Kidney tubule cell (primary cell): ENCODE results near the gene LASP1.

Experiments
- DNase-seq: peaks from one replicate; pipeline ENCODE4 v3.0.0-alpha.2; 2018; ENCODE audit warnings: low spot score

The LASP1 gene

DNA sequence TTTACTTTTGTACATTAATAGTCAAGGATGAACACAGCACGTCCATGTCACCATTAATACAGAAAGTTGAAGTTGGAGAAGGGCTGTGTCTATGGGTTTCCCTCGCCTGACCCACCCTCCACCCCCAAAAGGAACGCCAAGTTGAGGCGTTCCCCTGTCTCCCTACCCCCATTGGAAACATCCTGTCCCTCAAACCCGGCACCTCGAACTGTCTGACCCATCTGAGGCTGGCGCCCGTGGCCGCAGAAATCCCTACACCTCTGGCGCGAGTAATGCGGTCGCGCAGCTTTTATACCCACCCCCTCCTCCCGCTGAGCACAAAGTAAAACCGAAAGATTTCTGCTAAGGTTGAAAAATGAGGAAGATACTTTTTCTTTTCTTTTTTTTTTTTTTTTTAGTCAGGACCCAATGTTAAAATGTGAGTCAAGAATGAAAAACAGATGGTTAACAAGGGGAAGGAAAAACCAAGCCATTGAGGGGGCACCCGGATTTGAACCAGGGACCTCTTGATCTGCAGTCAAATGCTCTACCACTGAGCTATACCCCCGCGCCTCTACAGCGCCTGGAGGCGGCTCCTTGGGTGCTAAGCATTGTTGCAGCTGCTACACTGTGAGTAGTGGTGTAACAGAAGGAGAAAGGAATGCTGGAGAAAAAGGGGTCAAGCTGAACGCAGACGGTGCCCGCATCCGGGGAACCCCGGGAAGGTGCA lies 887 bp upstream of the LASP1 start:
- DNase-seq, result peak; percentile 91

DNA sequence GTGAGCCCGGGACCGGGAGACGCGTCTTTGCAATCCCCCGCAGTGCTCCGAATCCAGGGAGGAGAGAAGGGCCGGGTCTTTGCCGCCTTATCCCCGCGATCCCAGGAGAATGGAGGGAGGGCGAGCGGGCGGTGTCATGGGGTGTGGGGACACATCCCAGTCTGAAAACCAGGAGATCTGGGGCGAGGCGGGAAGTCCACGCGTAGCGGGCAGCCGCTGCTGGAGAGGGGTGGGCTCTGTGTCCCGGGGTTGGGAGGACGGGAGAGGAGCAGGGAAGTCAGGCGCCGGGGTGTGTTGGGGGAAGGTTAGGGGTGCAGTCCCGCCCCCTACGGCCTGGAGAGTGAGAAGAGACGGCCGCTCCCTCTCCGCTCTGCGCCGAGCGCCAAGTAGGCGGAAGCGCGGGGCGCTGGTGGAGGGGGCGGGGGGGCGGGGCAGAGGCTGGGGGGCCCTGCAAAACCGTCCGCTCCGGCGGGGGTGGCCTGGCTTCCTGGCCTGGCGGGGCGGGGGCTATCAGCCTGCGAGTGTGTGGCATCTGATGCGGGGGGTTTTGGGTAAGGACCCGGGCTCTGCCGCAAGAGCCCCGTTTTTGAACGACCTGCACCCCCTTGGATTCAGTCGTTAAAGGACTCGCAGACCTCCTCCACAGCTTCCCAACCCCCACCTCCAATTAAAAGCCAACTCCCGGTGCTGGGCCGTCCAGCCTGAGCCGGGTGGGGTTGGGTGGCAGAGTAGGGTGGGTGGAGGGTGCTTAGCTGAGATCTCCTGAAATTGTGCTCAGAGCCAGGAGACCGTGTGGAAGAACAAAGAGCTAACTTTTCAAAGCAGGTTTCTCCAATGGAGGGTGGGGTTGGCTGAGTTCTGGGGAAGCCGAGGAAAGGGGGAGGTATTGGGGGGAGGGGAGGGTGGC lies 654 bp downstream of the LASP1 start:
- DNase-seq, result peak; percentile 61

DNA sequence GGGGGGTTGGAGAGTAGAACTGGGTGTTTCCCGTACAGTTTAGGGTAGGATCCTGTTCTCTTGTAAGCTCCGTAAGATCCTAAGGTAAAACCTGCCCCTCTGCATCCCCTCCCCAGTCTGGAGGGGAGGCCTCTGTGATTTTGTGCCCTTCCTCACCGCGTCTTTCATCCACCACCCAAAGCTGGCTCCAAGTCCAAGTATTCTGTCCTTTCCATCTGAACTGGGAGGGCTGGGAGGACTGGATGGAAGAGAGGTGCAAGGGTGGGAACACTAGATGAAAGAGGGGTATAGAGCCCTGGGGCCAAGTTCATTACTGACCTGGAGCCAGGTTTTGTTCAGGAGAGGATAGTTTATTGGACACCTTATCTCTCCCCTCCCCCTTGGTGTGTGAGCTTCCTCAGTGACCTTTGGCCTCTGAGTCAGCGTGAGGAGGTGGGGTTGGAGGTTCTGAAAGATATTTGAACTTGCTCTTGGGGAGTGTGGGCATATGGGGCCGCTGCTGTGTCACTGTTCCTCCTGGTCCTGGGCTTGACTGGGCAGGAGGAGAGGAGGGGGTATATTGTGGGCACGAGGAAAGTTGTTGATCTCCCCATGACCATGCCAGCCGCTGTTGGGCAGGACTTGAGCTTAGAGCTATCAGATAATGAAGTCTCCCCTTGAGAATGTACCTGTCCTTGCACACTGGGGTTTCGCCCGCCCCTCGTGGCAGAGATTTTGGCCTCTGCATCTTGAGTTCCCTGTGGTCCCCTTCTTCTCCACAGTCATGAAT lies 1.6 kb downstream of the LASP1 start:
- peak; percentile 90 for DNase-seq

DNA sequence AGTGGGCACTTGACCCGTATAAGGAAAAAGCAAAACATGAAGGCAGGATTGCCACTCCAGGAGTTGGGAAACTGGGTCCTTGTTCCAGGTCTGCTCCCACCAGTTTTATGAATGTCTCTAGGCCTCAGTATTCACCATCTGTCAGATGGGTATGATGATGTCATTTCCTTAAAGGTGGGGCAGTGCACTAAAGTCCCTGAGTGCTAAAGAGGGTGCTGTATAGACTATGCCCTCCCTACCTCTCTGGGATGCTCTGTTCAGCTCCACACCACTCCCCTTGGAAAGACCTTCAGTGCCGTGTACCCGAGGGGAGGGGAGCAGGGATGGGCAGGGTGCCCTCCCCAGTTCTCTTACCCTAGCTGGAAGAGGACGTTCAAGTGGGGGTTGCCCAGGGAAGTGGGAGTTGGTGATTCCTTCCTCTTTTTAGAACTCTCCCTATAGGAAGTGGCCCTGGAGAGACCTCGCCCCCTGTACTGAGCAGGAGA lies 2.2 kb downstream of the LASP1 start:
- no peak for DNase-seq

DNA sequence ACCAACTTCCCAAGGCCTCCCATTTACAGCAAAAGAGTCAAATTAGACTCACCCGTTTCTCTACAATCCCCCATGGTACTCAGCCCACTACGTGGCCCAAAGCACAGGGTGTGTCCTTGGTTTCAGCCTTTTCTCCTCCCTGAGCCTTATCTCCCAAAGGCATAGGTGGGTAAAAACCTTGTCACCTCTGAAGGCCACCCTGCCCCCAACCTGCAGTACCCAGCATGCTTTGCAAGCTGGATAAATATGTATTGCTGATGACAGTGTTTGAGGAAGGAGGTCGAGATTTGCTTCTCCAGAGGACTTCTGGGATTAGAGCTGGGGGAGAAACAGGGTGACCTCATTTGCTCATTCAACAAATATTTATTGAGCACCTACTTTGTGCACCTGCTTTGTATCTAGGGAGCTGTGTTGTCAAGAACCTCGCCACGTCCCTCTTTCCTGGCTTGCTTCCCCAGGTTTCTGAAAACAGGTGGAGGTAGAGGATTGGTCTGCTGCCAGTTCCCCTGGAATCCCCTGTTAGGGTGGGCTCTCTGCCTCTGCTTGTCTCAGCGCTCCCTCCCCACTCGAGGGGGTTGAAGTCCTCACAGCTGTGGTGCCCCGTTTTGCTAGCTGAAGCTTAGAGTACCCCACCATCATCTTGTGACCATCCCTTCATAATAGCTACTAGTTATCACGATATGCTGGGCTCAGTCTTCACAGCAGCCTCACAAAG lies 3.0 kb downstream of the LASP1 start:
- DNase-seq, result peak; percentile 57

DNA sequence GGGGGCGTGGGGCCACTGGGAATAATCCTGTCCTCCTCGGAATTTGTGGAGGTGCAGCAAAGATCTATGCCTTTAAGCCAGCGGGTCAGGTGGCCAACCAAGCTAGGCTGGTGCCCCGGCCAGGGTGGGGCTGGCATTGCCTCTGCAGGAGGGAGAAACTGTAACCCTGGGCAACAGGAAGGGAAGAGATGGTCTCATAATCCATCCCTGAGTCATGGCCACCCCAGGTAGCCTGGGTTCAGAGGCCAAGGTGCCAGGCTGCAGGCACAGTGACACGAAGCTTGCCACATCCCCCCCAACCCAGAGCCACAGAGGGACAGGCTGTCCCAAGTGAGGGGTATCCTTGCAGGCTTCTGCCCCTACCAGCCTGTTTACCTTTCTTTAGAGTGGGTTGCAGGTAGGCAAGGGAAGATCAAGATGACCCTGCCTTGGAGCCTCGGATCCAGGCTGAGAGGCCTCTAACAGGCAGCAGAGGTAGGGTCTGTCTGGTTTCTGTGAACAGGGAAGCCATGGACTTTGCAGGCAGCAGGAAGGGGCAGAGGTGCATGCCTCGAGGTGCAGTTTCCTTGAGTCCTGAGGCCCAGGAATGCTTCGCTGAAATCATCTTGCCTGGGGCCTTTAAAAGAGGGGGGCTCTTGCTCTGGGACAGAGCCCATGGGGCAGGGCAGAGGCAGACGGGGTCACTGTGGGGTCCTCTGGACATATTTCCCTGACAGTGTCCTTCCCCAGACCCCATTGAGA lies 4.0 kb downstream of the LASP1 start:
- peak; percentile 86 for DNase-seq

DNA sequence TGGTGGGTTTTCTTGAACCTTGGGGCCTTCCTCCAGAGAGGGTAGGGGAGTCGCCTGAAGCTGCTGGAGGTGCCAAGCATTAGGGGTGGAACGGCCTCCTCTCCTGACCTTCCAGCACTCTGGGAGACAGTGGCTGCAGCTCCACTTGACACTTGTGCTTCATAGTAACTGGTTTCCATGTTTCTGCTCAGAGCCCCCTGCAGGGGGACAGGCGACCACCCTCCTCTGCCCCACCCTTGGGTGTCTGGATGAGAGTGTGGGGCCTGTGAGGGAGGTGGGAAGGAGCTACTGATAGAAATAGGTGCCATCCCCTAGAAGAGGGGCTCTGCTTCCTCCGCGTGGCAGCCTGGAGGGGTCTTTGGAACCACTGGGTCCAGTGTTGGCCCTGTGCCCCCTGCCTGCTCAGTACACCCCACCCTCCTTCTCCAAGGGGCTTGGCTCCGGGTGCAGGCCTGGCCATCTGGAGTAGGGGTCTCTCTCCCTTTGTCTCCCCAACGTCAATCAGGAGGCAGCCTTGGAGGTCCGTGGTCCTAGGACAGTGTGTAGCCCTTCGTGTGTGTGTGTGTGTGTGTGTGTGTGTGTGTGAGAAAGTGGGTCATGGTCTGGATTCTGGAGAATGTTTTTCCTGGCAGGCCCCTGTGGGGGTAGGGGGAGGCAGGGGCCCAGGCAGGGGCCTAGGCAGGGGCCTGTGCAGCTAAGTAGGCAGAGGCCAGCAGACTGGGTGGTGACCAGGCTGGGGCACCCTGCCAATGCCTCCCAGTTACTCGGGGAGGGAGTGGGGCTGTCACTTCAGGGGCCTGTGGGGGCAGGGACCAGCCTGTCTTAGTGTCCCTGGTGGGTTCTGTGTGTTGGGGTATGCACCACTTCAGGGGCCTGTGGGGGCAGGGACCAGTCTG lies 4.9 kb downstream of the LASP1 start:
- no peak for DNase-seq

DNA sequence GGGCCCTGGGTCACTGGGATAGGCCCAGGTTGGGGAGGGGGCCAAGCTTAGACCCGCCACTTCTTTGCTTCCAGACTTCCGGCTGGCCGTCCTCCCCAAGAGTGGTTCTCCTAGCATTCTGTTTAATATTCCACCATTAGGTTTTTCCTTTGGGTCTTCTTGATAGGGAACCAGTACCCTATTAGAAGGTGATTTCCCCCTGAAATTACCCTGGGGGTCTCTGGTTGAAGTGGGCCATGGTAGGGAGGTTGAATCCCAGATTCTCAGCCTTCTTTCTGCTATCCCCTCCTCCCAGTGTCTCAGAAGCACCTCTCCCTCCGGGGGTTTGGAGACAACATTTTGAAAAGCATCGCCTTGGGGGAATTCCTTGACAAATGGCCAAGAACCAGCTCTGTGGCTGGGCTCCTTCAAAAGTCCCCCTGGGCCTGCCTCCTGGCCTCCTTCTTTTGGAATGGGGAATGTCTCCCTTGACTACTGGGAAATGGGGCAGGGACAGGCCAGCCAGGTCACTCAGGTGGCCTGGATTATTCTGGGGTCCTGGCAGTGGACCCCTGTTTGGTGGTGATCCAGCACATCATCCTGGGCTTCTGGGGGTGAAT lies 5.7 kb downstream of the LASP1 start:
- no peak for DNase-seq

DNA sequence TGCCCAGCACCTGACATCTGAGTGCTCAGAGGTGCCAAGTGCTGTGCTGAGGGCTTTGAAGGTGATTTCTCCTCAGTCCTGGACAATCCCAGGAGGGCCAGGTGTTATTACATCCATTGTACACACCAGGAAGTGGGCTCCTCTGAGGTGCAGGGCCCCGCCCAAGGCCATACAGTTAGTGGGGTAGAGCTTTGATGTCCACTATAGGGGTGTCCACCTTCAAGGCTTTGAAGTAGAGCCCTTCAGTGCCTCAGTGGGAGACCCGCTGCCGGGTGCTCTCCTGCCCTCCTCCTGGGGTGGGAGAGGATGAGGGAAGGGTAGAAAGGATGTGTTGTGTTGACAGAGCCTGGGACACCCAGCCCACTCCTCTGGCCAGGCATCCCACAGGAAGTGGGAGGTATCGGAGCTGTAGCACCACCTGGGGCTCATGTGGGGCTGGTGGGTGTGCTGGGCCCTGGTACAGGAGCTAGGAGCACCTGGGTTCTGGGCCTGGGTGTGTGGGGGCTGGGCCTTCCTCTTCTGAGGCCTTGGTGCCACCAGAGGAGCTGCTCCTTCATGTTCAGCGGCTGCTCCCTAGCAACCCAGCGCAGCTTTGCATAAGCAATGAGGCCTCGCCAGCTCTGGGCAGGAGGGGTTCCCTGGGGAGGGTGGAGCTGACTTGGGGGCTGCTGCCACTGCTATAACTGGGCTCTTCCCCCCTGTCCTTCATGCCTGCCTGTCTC lies 7.4 kb downstream of the LASP1 start:
- no peak for DNase-seq

DNA sequence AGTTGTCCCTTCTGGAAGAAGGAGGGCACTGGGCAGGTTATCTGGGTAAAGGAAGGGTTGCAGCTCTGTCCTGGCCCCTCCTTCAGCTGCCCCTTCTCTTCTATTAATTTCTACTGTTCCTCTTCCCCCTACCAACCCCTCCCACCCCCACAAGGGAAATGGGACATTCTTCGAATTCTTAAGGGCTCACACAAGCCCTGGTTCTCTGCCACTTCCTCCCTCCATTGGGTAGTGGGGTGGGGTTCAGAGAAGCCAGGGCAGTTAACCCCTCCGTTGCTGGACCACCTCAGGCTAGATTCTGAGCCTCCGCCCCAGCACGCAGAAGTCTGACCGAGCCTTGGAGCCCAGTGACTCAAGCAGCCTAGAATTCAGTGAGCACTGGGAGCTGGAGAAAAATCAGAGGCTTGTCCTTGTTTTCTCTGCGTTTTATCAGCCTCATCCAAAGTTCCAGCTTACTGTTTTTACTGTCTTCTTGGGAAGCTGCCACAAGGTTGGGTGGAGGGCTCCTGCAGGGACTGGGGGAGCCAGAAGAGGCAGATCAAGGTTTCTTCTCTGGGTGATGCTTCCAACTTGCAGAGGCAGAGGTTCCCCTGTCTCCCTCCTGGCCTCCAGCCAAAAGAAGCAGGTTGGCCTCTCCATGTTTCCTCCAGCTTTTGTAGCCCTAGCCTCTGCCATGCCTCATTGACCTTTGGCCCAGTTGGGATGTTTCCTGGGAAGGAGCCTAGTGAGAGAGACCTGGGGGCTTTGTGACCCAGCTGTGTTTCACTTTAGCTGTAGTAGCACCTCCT lies 10.2 kb downstream of the LASP1 start:
- peak; percentile 95 for DNase-seq

DNA sequence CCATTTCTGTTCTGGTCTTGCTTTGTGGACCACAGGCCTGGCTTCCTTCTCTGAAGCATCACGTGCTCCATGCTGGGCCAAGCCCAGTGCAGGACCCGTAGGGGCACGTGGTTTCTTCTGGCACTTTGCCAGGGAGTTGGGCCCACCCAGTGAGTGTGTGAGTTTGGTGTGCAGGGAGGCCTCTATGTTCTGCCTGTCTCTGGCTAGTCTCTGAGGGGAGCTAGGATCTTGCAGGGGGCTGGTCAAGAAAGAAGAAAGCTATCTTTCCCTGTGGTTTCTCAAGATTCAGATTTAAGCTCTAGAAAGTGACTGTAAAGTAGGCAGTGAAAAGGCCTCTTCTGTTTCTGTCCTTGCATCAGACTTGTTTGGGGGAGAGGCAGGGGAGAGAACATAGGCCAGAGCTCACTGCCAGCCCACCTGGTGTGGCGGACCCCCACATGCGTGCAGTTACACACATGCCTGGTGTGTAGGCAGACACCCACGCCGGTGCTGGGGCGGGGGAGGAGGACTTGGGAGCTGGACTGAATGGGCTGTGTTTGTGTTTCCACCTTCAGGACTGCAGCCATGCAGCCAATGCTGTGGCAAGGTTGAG lies 11.8 kb downstream of the LASP1 start:
- DNase-seq, result peak; percentile 55

DNA sequence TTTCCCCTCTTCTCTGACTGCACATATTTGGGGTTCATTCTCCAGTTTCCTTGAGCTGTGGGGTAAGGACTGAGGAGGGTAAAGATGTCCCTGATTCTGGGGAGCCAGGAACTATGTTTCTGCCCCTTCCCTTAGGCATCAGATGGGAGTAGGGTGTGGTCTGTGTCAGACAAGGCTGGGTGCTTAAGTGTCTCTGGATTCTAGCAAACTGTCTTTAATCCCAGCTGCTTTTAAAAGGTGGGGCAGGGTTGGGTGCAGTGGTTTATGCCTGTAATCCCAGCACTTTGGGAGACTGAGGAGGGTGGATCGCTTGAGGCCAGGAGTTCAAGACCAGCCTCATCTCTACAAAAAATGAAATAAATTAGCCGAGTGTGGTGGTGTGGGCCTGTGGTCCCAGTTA lies 13.0 kb downstream of the LASP1 start:
- DNase-seq, result no peak

DNA sequence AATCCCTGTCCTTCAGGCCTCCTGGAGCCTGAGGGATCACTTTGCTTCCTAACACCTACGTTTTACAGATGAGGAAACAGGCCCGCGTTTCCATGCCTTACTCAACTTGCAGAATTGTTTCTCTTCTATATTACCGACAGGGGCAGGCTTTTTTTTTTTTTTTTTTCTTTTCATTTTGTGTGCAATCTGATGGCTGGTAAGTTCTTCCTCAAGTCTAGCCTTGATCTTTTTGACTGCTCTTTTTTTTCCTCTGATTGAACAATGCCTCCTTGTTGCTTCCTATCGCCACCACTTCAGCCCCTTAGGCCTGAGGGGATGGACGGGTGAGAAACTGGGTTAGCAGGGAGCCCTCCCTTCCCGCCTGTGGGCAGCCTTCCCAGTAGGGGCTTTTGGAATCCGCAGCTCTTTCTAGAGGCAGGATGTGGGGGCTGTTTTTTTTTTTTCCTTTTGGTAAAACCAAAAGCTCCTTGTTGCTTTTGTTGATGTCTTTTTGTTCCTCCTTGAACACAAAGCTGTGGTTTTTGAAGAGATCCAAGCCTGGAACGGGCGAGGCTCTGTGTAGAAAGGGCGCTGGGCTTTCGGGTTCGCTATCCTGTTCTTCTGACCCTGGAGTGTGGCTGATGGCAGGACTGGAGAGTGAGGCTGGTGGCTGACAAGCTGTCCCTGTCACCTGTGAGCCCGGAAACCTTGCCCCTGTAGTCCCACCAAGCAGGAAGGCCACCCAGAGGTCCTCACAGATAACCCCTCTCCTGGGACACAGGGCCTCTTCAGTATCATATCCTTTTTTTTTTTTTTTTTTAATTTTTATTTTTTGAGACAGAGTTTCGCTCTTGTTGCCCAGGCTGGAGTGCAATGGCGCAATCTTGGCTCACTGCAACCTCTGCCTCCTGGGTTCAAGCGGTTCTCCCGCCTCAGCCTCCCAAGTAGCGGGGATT lies 14.0 kb downstream of the LASP1 start:
- no peak for DNase-seq

DNA sequence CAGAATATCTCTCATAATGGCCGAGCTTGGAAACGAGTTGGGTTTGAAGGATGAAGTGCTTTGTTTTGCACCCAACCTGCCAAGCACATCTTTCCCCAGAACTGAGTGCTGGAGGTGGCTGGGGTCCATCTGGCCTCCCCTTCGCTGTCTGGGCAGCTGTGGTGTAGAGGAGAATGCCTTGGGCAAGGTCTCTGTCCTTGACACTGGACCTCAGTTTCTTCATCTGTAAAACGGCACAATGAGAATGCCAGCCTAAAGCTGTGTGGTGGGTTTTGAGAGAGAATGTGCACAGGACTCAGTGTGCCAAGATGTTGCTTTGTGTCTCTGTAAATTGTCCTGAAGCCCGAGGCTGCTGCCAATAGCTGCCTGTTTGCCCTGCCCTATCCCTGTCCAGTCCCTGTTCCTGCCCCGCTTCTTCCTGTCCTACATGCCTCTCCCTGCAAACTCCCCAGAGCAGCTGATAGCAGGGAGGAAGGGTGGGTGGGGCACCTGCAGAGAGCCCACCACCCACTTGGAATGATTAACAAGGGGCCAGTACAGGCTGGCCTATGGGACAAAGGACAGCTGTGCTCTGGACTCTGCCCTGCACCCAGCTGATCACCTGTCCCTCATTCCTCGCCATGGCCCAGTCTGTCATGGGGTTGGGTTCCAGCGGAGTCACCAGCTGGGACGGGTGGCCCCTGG lies 15.3 kb downstream of the LASP1 start:
- DNase-seq, result no peak

DNA sequence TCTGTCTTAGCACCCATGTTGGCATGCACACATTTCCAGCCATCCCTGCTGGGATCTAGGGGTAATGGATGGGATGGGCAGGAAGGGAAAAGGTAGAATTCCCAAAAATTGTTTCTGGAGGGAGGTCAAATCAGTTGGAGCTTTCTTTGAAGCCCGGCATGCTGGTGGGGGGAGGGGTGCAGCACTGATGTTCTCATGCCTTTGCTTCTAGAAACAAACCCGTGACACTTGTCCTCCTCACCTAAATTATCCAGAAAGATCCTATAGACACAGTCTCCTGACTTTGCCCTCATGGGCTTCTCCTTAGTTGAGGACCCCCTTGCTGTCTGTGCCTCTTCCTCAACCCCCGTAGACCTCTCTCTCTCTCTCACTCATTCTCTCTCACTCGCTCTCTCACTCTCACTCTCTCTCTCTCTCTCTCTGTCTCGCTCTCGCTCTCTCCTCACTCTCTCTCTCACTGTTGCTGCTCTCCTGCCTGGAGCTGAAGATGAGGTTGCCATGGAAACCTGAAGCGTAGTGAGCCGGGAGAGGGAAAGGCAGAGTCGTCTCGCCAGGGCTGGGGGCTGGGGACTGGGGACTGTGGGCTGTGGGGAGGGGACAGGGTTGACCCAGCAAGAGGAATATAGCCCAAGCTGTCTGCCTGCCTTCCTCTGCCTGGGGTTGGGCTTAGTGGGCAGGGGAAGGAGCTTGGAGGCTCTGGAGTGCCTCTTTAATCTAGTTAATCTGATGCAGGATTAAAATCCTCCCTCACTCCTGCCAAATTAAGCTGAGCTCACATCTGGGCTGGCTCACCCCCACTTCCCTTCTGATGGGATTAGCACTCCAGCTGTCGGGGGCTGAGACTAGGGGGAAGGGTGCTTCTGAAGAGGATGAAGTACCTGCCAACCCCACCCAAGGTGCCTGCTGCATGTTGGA lies 16.1 kb downstream of the LASP1 start:
- DNase-seq, result no peak
